ENCODE results near the gene PNPLA5.
A peak's percentile ranks its signal among the peaks of the same experiment; 100 is the strongest.
"Not testable (repeated sequence)": the region's sequence is repeated elsewhere in the genome, so short reads cannot be mapped to it uniquely, and the experiment has no call there.

Gene PNPLA5

GRCh38 chr22:43891360-43892182 is at the start of gene PNPLA5:
PNPLA5 (minus strand) TSS chr22:43892013; CDS start chr22:43891880, 133 bp downstream.
- no peak for DNase-seq

GRCh38 chr22:43941449-43941848 is 49.6 kb upstream of the PNPLA5 start:
- DNase-seq = no peak

- no peak for DNase-seq
These were observed 40.0 kb upstream of the PNPLA5 start for GRCh38 chr22:43931771-43932170.

GRCh38 chr22:43928908-43929307 is 37.1 kb upstream of the PNPLA5 start:
- DNase-seq = no peak

- DNase-seq = no peak
These were observed 36.7 kb upstream of the PNPLA5 start for GRCh38 chr22:43928468-43928867.

GRCh38 chr22:43926349-43926710 is 34.5 kb upstream of the PNPLA5 start:
- DNase-seq = no peak

- no peak for DNase-seq
These were observed 33.9 kb upstream of the PNPLA5 start for GRCh38 chr22:43925433-43926348.

GRCh38 chr22:43924877-43925276 is 33.1 kb upstream of the PNPLA5 start:
- no peak for DNase-seq

GRCh38 chr22:43923631-43924464 is 32.0 kb upstream of the PNPLA5 start, which contains the start of gene PNPLA3:
PNPLA3 (plus strand) TSS chr22:43923805; CDS start chr22:43923912, 107 bp downstream.
- peak; percentile 26 for DNase-seq

- peak; percentile 10 for DNase-seq
These were observed 31.4 kb upstream of the PNPLA5 start for GRCh38 chr22:43923191-43923590.

- no peak for DNase-seq
These were observed 30.3 kb upstream of the PNPLA5 start for GRCh38 chr22:43922123-43922522.

GRCh38 chr22:43921370-43921769 is 29.6 kb upstream of the PNPLA5 start:
- no peak for DNase-seq

GRCh38 chr22:43919106-43919973 is 27.5 kb upstream of the PNPLA5 start:
- no peak for DNase-seq

GRCh38 chr22:43917521-43917920 is 25.7 kb upstream of the PNPLA5 start:
- no peak for DNase-seq

- DNase-seq = no peak
These were observed 19.5 kb upstream of the PNPLA5 start for GRCh38 chr22:43911351-43911750.

- no peak for DNase-seq
These were observed 18.4 kb upstream of the PNPLA5 start for GRCh38 chr22:43910178-43910695.

GRCh38 chr22:43909708-43910107 is 17.9 kb upstream of the PNPLA5 start:
- DNase-seq = no peak

GRCh38 chr22:43905681-43906080 is 13.9 kb upstream of the PNPLA5 start:
- no peak for DNase-seq

- not testable (repeated sequence) for DNase-seq
These were observed 12.6 kb upstream of the PNPLA5 start for GRCh38 chr22:43904412-43904811.

- not testable (repeated sequence) for DNase-seq
These were observed 11.2 kb upstream of the PNPLA5 start for GRCh38 chr22:43903033-43903432.

- DNase-seq = no peak
These were observed 10.3 kb upstream of the PNPLA5 start for GRCh38 chr22:43901976-43902643.
